HEK293 (cell line): ENCODE measurements around the gene BCAS3.
A peak's percentile ranks its signal among the peaks of the same experiment; 100 is the strongest.

Experiments used
- BCL11A ChIP-seq: fragments of 450-650 bp; formaldehyde crosslinking; IDR thresholded peaks from 2 replicates; pipeline ENCODE4 v1.5.1; 2016; ENCODE audit warnings: low read depth, missing biosample characterization, missing genetic modification characterization
- BCL11B ChIP-seq: fragments of 450-650 bp; formaldehyde crosslinking; IDR thresholded peaks from 2 replicates; pipeline ENCODE4 v1.5.1; 2016; ENCODE audit warnings: low read depth, missing biosample characterization, missing genetic modification characterization
- GFI1B ChIP-seq: fragments of 450-650 bp; formaldehyde crosslinking; IDR thresholded peaks from 2 replicates; pipeline ENCODE4 v1.5.1; 2016; ENCODE audit warnings: missing biosample characterization, missing genetic modification characterization
- GLI2 ChIP-seq: fragments of 450-650 bp; formaldehyde crosslinking; IDR thresholded peaks from 2 replicates; pipeline ENCODE4; 2017; ENCODE audit warnings: missing biosample characterization, missing genetic modification characterization, low read depth, borderline replicate concordance
- GLIS2 ChIP-seq: fragments of 450-650 bp; formaldehyde crosslinking; IDR thresholded peaks from 2 replicates; pipeline ENCODE4 v1.5.1; 2016; ENCODE audit warnings: missing biosample characterization, missing genetic modification characterization
- HOXC10 ChIP-seq: sonication (generic); formaldehyde crosslinking; IDR thresholded peaks from 2 replicates; pipeline ENCODE4 v1.8.1; 2023; ENCODE audit warnings: mild to moderate bottlenecking, missing genetic modification reagents
- OVOL3 ChIP-seq: fragments of 450-650 bp; formaldehyde crosslinking; IDR thresholded peaks from 2 replicates; pipeline ENCODE4 v1.5.1; 2016; ENCODE audit warnings: missing biosample characterization, missing genetic modification characterization
- ZFP37 ChIP-seq: fragments of 450-650 bp; formaldehyde crosslinking; IDR thresholded peaks from 2 replicates; pipeline ENCODE4 v1.5.1; 2016; ENCODE audit warnings: missing biosample characterization, missing genetic modification characterization
- ZFP41 ChIP-seq: fragments of 450-650 bp; formaldehyde crosslinking; IDR thresholded peaks from 2 replicates; pipeline ENCODE4 v1.5.1; 2016; ENCODE audit warnings: missing biosample characterization, missing genetic modification characterization, borderline replicate concordance
- ZFP69B ChIP-seq: fragments of 450-650 bp; formaldehyde crosslinking; IDR thresholded peaks from 2 replicates; pipeline ENCODE4 v1.5.1; 2016; ENCODE audit warnings: missing biosample characterization, missing genetic modification characterization
- ZNF10 ChIP-seq: fragments of 450-650 bp; formaldehyde crosslinking; IDR thresholded peaks from 2 replicates; pipeline ENCODE4 v1.5.1; 2017; ENCODE audit warnings: missing biosample characterization, missing genetic modification characterization
- ZNF146 ChIP-seq: fragments of 450-650 bp; formaldehyde crosslinking; IDR thresholded peaks from 2 replicates; pipeline ENCODE4 v1.5.1; 2016; ENCODE audit warnings: missing biosample characterization, missing genetic modification characterization
- ZNF184 ChIP-seq: fragments of 450-650 bp; IDR thresholded peaks from 2 replicates; pipeline ENCODE4 v1.5.1; 2018; ENCODE audit warnings: missing biosample characterization, mild to moderate bottlenecking, missing genetic modification characterization
- ZNF24 ChIP-seq: fragments of 450-650 bp; formaldehyde crosslinking; IDR thresholded peaks from 2 replicates; pipeline ENCODE4 v1.5.1; 2016; ENCODE audit warnings: missing biosample characterization, missing genetic modification characterization
- ZNF423 ChIP-seq: fragments of 450-650 bp; formaldehyde crosslinking; IDR thresholded peaks from 2 replicates; pipeline ENCODE4 v1.5.1; 2016; ENCODE audit warnings: missing biosample characterization, missing genetic modification characterization
- ZNF510 ChIP-seq: fragments of 450-650 bp; formaldehyde crosslinking; IDR thresholded peaks from 2 replicates; pipeline ENCODE4 v1.5.1; 2018; ENCODE audit warnings: mild to moderate bottlenecking, missing genetic modification characterization, missing biosample characterization; ENCODE audit not compliant: insufficient replicate concordance
- ZNF610 ChIP-seq: fragments of 450-650 bp; formaldehyde crosslinking; IDR thresholded peaks from 2 replicates; pipeline ENCODE4 v1.5.1; 2016; ENCODE audit warnings: missing biosample characterization, missing genetic modification characterization, borderline replicate concordance
- ZNF654 ChIP-seq: fragments of 450-650 bp; formaldehyde crosslinking; IDR thresholded peaks from 2 replicates; pipeline ENCODE4 v1.5.1; 2016; ENCODE audit warnings: low read depth, missing biosample characterization, missing genetic modification characterization
- ZNF776 ChIP-seq: fragments of 450-650 bp; formaldehyde crosslinking; IDR thresholded peaks from 2 replicates; pipeline ENCODE4 v1.5.0; 2017; ENCODE audit warnings: missing biosample characterization, missing genetic modification characterization, borderline replicate concordance
- ZSCAN23 ChIP-seq: fragments of 450-650 bp; formaldehyde crosslinking; IDR thresholded peaks from 2 replicates; pipeline ENCODE4 v1.5.1; 2016; ENCODE audit warnings: missing biosample characterization, missing genetic modification characterization
- TF ChIP-seq, protein P1 (sequence below): fragments of 450-650 bp; formaldehyde crosslinking; IDR thresholded peaks from 2 replicates; pipeline ENCODE4 v1.5.1; 2016; ENCODE audit warnings: missing biosample characterization, missing genetic modification characterization
- TF ChIP-seq, protein P2 (sequence below): fragments of 450-650 bp; formaldehyde crosslinking; IDR thresholded peaks from 2 replicates; pipeline ENCODE4 v1.5.1; 2016; ENCODE audit warnings: missing biosample characterization, missing genetic modification characterization
- TF ChIP-seq, protein P3 (sequence below): fragments of 450-650 bp; formaldehyde crosslinking; IDR thresholded peaks from 2 replicates; pipeline ENCODE4 v1.5.1; 2017; ENCODE audit warnings: missing biosample characterization, missing genetic modification characterization
- TF ChIP-seq, protein P4 (sequence below): fragments of 450-650 bp; formaldehyde crosslinking; IDR thresholded peaks from 2 replicates; pipeline ENCODE4 v1.5.1; 2016; ENCODE audit warnings: missing biosample characterization, missing genetic modification characterization
- TF ChIP-seq, protein P5 (sequence below): fragments of 450-650 bp; formaldehyde crosslinking; IDR thresholded peaks from 2 replicates; pipeline ENCODE4 v1.5.1; 2016; ENCODE audit warnings: missing biosample characterization, missing genetic modification characterization
- TF ChIP-seq, protein P6 (sequence below): fragments of 450-650 bp; formaldehyde crosslinking; IDR thresholded peaks from 2 replicates; pipeline ENCODE4 v1.5.1; 2016; ENCODE audit warnings: missing biosample characterization, missing genetic modification characterization
- TF ChIP-seq, protein P7 (sequence below): fragments of 450-650 bp; formaldehyde crosslinking; IDR thresholded peaks from 2 replicates; pipeline ENCODE4 v1.5.1; 2017; ENCODE audit warnings: missing biosample characterization, mild to moderate bottlenecking, missing genetic modification characterization, moderate library complexity

Gene BCAS3

DNA sequence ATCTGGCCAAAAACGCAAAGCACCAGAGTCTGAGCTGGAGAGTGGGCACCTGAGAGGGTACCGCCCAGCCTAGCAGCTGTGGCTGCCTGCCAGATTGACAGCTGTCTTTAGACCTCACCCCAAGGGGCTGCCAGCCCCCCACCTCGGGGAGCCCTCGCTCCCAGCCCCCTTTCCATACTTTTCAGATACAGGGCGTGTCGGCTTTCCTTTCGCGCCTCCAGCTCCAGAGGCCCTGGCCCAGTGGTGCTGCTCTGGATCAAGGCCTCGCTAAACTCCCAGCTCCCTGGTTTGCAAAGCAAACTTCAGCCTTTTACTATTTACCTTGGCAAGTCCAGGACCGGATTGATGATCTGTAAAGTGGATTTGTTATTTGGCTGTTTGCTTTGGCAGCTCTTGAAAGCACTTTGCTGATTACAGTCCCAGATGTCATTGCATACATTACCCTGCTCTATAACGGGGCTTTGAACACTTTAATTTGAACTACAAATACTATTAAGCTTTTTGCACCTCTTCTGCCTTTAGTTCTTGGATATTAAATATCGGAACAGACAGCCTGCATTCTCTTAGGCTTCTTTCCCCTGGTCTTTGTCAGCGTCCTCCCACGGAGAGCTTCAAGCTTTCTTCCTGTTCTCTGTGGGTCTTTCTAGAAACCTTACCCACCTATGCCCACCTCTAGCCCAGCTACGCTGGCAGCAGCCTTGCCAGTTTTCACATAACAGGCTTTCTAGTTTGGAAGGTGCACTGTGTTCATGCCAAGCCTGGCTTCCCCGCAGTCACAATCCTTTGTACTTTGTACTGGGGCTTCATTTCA is 658.4 kb downstream of the BCAS3 start (continued):
- peak; percentile 86; the same call in 1 of the 2 replicates for TF ChIP-seq ZNF610 (tag by site-specific recombination)
- TF ChIP-seq OVOL3 (tag by site-specific recombination) = peak; percentile 100
- TF ChIP-seq, protein P1, sequence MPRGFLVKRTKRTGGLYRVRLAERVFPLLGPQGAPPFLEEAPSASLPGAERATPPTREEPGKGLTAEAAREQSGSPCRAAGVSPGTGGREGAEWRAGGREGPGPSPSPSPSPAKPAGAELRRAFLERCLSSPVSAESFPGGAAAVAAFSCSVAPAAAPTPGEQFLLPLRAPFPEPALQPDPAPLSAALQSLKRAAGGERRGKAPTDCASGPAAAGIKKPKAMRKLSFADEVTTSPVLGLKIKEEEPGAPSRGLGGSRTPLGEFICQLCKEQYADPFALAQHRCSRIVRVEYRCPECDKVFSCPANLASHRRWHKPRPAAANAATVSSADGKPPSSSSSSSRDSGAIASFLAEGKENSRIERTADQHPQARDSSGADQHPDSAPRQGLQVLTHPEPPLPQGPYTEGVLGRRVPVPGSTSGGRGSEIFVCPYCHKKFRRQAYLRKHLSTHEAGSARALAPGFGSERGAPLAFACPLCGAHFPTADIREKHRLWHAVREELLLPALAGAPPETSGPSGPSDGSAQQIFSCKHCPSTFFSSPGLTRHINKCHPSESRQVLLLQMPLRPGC (tag by site-specific recombination) = peak; percentile 99
- TF ChIP-seq GFI1B (tag by site-specific recombination) = peak; percentile 100
- TF ChIP-seq, protein P2, sequence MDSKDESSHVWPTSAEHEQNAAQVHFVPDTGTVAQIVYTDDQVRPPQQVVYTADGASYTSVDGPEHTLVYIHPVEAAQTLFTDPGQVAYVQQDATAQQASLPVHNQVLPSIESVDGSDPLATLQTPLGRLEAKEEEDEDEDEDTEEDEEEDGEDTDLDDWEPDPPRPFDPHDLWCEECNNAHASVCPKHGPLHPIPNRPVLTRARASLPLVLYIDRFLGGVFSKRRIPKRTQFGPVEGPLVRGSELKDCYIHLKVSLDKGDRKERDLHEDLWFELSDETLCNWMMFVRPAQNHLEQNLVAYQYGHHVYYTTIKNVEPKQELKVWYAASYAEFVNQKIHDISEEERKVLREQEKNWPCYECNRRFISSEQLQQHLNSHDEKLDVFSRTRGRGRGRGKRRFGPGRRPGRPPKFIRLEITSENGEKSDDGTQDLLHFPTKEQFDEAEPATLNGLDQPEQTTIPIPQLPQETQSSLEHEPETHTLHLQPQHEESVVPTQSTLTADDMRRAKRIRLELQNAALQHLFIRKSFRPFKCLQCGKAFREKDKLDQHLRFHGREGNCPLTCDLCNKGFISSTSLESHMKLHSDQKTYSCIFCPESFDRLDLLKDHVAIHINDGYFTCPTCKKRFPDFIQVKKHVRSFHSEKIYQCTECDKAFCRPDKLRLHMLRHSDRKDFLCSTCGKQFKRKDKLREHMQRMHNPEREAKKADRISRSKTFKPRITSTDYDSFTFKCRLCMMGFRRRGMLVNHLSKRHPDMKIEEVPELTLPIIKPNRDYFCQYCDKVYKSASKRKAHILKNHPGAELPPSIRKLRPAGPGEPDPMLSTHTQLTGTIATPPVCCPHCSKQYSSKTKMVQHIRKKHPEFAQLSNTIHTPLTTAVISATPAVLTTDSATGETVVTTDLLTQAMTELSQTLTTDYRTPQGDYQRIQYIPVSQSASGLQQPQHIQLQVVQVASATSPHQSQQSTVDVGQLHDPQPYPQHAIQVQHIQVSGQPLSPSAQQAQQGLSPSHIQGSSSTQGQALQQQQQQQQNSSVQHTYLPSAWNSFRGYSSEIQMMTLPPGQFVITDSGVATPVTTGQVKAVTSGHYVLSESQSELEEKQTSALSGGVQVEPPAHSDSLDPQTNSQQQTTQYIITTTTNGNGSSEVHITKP (tag by site-specific recombination) = peak; percentile 33; the same call in 1 of the 2 replicates
- TF ChIP-seq GLIS2 (tag by site-specific recombination) = 0 out of 2 replicates have a peak, but pooled peaks have one; percentile 30
- TF ChIP-seq ZFP41 (tag by site-specific recombination) = no peak
- TF ChIP-seq, protein P3, sequence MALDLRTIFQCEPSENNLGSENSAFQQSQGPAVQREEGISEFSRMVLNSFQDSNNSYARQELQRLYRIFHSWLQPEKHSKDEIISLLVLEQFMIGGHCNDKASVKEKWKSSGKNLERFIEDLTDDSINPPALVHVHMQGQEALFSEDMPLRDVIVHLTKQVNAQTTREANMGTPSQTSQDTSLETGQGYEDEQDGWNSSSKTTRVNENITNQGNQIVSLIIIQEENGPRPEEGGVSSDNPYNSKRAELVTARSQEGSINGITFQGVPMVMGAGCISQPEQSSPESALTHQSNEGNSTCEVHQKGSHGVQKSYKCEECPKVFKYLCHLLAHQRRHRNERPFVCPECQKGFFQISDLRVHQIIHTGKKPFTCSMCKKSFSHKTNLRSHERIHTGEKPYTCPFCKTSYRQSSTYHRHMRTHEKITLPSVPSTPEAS = peak; percentile 51
- TF ChIP-seq BCL11A (tag by site-specific recombination) = peak; percentile 98
- TF ChIP-seq ZNF654 (tag by site-specific recombination) = peak; percentile 33
- peak; percentile 78 for TF ChIP-seq ZNF146 (tag by site-specific recombination)
- no peak for TF ChIP-seq HOXC10 (CRISPR knock-in tag)
- TF ChIP-seq BCL11B (tag by site-specific recombination) = peak; percentile 85
- TF ChIP-seq, protein P4, sequence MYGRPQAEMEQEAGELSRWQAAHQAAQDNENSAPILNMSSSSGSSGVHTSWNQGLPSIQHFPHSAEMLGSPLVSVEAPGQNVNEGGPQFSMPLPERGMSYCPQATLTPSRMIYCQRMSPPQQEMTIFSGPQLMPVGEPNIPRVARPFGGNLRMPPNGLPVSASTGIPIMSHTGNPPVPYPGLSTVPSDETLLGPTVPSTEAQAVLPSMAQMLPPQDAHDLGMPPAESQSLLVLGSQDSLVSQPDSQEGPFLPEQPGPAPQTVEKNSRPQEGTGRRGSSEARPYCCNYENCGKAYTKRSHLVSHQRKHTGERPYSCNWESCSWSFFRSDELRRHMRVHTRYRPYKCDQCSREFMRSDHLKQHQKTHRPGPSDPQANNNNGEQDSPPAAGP (tag by site-specific recombination) = peak; percentile 91
- peak; percentile 97 for TF ChIP-seq ZNF184
- TF ChIP-seq, protein P5, sequence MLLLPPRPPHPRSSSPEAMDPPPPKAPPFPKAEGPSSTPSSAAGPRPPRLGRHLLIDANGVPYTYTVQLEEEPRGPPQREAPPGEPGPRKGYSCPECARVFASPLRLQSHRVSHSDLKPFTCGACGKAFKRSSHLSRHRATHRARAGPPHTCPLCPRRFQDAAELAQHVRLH (tag by site-specific recombination) = peak; percentile 98
- TF ChIP-seq, protein P6, sequence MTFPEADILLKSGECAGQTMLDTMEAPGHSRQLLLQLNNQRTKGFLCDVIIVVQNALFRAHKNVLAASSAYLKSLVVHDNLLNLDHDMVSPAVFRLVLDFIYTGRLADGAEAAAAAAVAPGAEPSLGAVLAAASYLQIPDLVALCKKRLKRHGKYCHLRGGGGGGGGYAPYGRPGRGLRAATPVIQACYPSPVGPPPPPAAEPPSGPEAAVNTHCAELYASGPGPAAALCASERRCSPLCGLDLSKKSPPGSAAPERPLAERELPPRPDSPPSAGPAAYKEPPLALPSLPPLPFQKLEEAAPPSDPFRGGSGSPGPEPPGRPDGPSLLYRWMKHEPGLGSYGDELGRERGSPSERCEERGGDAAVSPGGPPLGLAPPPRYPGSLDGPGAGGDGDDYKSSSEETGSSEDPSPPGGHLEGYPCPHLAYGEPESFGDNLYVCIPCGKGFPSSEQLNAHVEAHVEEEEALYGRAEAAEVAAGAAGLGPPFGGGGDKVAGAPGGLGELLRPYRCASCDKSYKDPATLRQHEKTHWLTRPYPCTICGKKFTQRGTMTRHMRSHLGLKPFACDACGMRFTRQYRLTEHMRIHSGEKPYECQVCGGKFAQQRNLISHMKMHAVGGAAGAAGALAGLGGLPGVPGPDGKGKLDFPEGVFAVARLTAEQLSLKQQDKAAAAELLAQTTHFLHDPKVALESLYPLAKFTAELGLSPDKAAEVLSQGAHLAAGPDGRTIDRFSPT (tag by site-specific recombination) = peak; percentile 79
- TF ChIP-seq ZNF423 (tag by site-specific recombination) = peak; percentile 65; the same call in 1 of the 2 replicates
- TF ChIP-seq, protein P7, sequence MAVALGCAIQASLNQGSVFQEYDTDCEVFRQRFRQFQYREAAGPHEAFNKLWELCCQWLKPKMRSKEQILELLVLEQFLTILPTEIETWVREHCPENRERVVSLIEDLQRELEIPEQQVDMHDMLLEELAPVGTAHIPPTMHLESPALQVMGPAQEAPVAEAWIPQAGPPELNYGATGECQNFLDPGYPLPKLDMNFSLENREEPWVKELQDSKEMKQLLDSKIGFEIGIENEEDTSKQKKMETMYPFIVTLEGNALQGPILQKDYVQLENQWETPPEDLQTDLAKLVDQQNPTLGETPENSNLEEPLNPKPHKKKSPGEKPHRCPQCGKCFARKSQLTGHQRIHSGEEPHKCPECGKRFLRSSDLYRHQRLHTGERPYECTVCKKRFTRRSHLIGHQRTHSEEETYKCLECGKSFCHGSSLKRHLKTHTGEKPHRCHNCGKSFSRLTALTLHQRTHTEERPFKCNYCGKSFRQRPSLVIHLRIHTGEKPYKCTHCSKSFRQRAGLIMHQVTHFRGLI (tag by site-specific recombination) = peak; percentile 82; the same call in 1 of the 2 replicates
- peak; percentile 86 for TF ChIP-seq ZFP69B (tag by site-specific recombination)
- peak; percentile 99 for TF ChIP-seq ZNF24 (tag by site-specific recombination)
- TF ChIP-seq ZNF10 (tag by site-specific recombination) = peak; percentile 81
- TF ChIP-seq ZNF776 = no peak
- TF ChIP-seq GLI2 (tag by site-specific recombination) = peak; percentile 99; the same call in 1 of the 2 replicates
- TF ChIP-seq ZSCAN23 (tag by site-specific recombination) = peak; percentile 97
- no peak for TF ChIP-seq ZNF510
- no peak for TF ChIP-seq ZFP37 (tag by site-specific recombination)
